Stimulated activated CD8-positive, alpha-beta memory T cell treated with anti-CD3 and anti-CD28 coated beads, Interleukin-15, amount 100 ng/mL, for 48 hours (primary cell): ENCODE data around the gene NTSR2.
"Not testable (repeated sequence)": the region's sequence is repeated elsewhere in the genome, so short reads cannot be mapped to it uniquely, and the experiment has no call there.

Experiments
- DNase-seq, 2 donors: peaks; one replicate each; pipeline ENCODE4 v3.0.0-alpha.2; 2020; ENCODE audit warnings: low read depth in 2 of 2

The NTSR2 gene

GRCh38 chr2:11679486-11680181 is 9.6 kb upstream of the NTSR2 start:
- no peak for DNase-seq

- no peak for DNase-seq
Observed at GRCh38 chr2:11679016-11679415, 9.0 kb upstream of the NTSR2 start.

GRCh38 chr2:11678306-11678960 is 8.4 kb upstream of the NTSR2 start:
- DNase-seq: no peak

GRCh38 chr2:11677136-11678055 is 7.4 kb upstream of the NTSR2 start:
- no peak for DNase-seq

GRCh38 chr2:11676640-11677039 is 6.6 kb upstream of the NTSR2 start:
- DNase-seq: no peak

- DNase-seq: no peak
Observed at GRCh38 chr2:11675423-11676112, 5.6 kb upstream of the NTSR2 start.

- no peak for DNase-seq
Observed at GRCh38 chr2:11674983-11675382, 5.0 kb upstream of the NTSR2 start.

GRCh38 chr2:11672407-11672806 is 2.4 kb upstream of the NTSR2 start:
- no peak for DNase-seq

- DNase-seq: no peak
Observed at GRCh38 chr2:11667866-11668637, 1.9 kb downstream of the NTSR2 start.

GRCh38 chr2:11667194-11667593 is 2.8 kb downstream of the NTSR2 start:
- no peak for DNase-seq

- no peak for DNase-seq
Observed at GRCh38 chr2:11665510-11666362, 4.3 kb downstream of the NTSR2 start.

GRCh38 chr2:11665028-11665427 is 5.0 kb downstream of the NTSR2 start:
- DNase-seq: no peak

GRCh38 chr2:11663427-11663826 is 6.6 kb downstream of the NTSR2 start:
- DNase-seq: no peak

- DNase-seq: no peak
Observed at GRCh38 chr2:11662882-11663281, 7.1 kb downstream of the NTSR2 start.

- DNase-seq: no peak
Observed at GRCh38 chr2:11661891-11662435, 8.0 kb downstream of the NTSR2 start.

GRCh38 chr2:11660396-11660795 is 9.6 kb downstream of the NTSR2 start:
- DNase-seq: not testable (repeated sequence)

GRCh38 chr2:11659851-11660250 is 10.1 kb downstream of the NTSR2 start:
- no peak for DNase-seq

- no peak for DNase-seq
Observed at GRCh38 chr2:11659115-11659475, 10.9 kb downstream of the NTSR2 start.

GRCh38 chr2:11658208-11659114 is 11.5 kb downstream of the NTSR2 start:
- DNase-seq: no peak
